ENCODE results near the gene XPA.

XPA gene

DNA sequence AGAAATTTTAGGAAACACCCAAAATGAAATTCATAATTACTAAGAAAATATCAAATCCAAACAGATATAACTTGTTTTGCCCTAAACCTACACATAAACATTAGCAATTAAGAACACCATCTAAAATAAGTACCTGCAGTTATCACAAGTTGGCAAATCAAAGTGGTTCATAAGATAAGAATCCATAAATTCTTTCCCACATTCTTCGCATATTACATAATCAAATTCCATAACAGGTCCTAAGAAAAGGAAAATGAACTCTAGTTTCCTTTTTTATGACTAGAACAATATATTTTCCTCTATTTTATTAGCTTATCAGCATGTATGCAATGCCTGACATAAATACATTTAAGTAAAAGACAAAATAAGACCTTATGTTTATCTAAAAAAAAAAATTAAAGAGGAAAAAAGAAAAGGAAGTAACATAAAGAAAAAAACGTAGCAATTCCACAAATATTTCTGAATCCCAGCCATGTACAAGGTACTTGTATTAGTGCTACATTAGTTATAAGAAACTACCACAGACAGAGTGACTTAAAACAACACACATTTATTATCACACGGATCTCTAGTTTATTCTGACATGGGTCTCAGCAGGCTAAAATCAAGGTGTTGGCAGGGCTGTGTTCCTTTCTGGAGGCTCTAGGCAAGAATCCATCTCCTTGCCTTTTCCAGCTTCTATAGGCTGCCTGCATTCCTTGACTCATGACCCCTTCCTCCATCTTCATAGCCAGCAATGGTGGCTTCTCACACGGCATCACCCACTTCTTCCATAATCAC lies 7.5 kb downstream of the XPA start:
- no peak; the same call in 2 of the 3 replicates for ATAC-seq
- TF ChIP-seq ESRRG (CRISPR knock-in tag; IDR thresholded peaks at IDR 0.05) (no peak), SNAI2 (CRISPR knock-in tag; IDR thresholded peaks at IDR 0.05) (no peak), TOX (CRISPR knock-in tag; IDR thresholded peaks at IDR 0.05; ENCODE audit: borderline replicate concordance) (no peak), BACH2 (CRISPR knock-in tag; IDR thresholded peaks at IDR 0.05; ENCODE audit: borderline replicate concordance) (no peak), TCF4 (CRISPR knock-in tag; IDR thresholded peaks at IDR 0.05; ENCODE audit: borderline replicate concordance) (no peak), ISL1 (CRISPR knock-in tag; IDR thresholded peaks at IDR 0.05) (peak; percentile 66)
- TF ChIP-seq, protein P1, sequence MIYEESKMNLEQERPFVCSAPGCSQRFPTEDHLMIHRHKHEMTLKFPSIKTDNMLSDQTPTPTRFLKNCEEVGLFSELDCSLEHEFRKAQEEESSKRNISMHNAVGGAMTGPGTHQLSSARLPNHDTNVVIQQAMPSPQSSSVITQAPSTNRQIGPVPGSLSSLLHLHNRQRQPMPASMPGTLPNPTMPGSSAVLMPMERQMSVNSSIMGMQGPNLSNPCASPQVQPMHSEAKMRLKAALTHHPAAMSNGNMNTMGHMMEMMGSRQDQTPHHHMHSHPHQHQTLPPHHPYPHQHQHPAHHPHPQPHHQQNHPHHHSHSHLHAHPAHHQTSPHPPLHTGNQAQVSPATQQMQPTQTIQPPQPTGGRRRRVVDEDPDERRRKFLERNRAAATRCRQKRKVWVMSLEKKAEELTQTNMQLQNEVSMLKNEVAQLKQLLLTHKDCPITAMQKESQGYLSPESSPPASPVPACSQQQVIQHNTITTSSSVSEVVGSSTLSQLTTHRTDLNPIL (CRISPR knock-in tag; IDR thresholded peaks at IDR 0.05; ENCODE audit: low read depth): 0 out of 2 replicates have a peak, but pooled peaks have one; percentile 47

DNA sequence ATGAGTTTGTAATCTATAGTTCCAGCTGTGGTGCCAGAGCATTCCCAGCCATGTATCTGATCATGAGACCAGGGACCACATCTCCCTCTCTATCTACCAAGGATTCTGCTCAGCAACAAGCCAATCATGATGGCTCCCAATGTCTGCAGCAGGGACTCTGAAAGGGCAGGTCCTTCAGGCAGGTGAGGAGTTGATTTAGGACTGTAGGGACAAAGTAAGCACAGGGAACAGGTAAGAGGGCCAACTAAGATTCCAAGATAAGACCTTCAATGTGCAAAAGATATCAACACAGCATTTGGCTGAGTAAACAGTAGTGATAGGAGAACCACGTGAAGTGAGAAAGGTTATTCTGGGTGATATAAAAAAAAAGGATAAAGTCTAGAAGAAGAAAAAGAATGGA lies 8.5 kb downstream of the XPA start:
- TF ChIP-seq ARNTL (CRISPR knock-in tag; IDR thresholded peaks at IDR 0.05; ENCODE audit: borderline replicate concordance, low read depth) (no peak), CSDC2 (CRISPR knock-in tag; IDR thresholded peaks at IDR 0.05) (no peak), ZFP30 (CRISPR knock-in tag; IDR thresholded peaks at IDR 0.05) (no peak), ZC3H10 (CRISPR knock-in tag; IDR thresholded peaks at IDR 0.05) (no peak), TCF4 (CRISPR knock-in tag; IDR thresholded peaks at IDR 0.05; ENCODE audit: borderline replicate concordance) (no peak), PPARA (CRISPR knock-in tag; IDR thresholded peaks at IDR 0.05; ENCODE audit: borderline replicate concordance) (no peak), OSR1 (CRISPR knock-in tag; IDR thresholded peaks at IDR 0.05) (no peak), ZNF565 (CRISPR knock-in tag; conservative IDR thresholded peaks at IDR 0.05; ENCODE audit: low read depth) (no peak), BACH2 (CRISPR knock-in tag; IDR thresholded peaks at IDR 0.05; ENCODE audit: borderline replicate concordance) (no peak), SNAI2 (CRISPR knock-in tag; IDR thresholded peaks at IDR 0.05) (no peak), ISL1 (CRISPR knock-in tag; IDR thresholded peaks at IDR 0.05) (no peak), RARB (CRISPR knock-in tag; IDR thresholded peaks at IDR 0.05) (no peak)
- TF ChIP-seq, protein P2, sequence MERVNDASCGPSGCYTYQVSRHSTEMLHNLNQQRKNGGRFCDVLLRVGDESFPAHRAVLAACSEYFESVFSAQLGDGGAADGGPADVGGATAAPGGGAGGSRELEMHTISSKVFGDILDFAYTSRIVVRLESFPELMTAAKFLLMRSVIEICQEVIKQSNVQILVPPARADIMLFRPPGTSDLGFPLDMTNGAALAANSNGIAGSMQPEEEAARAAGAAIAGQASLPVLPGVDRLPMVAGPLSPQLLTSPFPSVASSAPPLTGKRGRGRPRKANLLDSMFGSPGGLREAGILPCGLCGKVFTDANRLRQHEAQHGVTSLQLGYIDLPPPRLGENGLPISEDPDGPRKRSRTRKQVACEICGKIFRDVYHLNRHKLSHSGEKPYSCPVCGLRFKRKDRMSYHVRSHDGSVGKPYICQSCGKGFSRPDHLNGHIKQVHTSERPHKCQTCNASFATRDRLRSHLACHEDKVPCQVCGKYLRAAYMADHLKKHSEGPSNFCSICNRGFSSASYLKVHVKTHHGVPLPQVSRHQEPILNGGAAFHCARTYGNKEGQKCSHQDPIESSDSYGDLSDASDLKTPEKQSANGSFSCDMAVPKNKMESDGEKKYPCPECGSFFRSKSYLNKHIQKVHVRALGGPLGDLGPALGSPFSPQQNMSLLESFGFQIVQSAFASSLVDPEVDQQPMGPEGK (CRISPR knock-in tag; IDR thresholded peaks at IDR 0.05; ENCODE audit: borderline replicate concordance): no peak
- TF ChIP-seq, protein P3, sequence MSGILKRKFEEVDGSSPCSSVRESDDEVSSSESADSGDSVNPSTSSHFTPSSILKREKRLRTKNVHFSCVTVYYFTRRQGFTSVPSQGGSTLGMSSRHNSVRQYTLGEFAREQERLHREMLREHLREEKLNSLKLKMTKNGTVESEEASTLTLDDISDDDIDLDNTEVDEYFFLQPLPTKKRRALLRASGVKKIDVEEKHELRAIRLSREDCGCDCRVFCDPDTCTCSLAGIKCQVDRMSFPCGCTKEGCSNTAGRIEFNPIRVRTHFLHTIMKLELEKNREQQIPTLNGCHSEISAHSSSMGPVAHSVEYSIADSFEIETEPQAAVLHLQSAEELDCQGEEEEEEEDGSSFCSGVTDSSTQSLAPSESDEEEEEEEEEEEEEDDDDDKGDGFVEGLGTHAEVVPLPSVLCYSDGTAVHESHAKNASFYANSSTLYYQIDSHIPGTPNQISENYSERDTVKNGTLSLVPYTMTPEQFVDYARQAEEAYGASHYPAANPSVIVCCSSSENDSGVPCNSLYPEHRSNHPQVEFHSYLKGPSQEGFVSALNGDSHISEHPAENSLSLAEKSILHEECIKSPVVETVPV (CRISPR knock-in tag; IDR thresholded peaks at IDR 0.05): no peak
- ATAC-seq: no peak

DNA sequence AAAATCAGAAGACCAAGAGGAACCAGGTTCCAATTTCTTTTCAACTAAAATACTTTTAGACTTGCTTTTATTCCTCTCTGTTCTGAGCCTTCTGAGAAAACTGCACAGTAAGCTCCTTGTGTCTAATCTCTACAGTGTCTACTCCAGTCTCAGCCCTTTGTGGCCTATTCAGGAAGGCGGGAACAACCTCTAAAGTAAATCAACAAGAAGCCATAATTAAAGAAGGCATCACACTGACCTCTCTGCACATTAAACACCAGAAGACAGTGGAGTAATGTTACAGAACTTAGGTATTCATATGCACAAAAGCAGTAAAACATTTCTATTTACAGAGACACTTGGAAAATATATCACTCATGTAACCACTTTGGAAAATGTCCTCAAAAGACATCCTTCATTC lies 14.9 kb downstream of the XPA start:
- ATAC-seq: no peak
- TF ChIP-seq, protein P4, sequence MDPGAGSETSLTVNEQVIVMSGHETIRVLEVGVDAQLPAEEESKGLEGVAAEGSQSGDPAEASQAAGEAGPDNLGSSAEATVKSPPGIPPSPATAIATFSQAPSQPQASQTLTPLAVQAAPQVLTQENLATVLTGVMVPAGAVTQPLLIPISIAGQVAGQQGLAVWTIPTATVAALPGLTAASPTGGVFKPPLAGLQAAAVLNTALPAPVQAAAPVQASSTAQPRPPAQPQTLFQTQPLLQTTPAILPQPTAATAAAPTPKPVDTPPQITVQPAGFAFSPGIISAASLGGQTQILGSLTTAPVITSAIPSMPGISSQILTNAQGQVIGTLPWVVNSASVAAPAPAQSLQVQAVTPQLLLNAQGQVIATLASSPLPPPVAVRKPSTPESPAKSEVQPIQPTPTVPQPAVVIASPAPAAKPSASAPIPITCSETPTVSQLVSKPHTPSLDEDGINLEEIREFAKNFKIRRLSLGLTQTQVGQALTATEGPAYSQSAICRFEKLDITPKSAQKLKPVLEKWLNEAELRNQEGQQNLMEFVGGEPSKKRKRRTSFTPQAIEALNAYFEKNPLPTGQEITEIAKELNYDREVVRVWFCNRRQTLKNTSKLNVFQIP (CRISPR knock-in tag; IDR thresholded peaks at IDR 0.05; ENCODE audit: borderline replicate concordance, low read depth): no peak
- TF ChIP-seq GLIS3 (CRISPR knock-in tag; IDR thresholded peaks at IDR 0.05): no peak
- TF ChIP-seq, protein P1 (CRISPR knock-in tag; IDR thresholded peaks at IDR 0.05; ENCODE audit: low read depth): no peak
- TF ChIP-seq TOX (CRISPR knock-in tag; IDR thresholded peaks at IDR 0.05; ENCODE audit: borderline replicate concordance): no peak
- TF ChIP-seq OSR1 (CRISPR knock-in tag; IDR thresholded peaks at IDR 0.05): no peak
- TF ChIP-seq, protein P5, sequence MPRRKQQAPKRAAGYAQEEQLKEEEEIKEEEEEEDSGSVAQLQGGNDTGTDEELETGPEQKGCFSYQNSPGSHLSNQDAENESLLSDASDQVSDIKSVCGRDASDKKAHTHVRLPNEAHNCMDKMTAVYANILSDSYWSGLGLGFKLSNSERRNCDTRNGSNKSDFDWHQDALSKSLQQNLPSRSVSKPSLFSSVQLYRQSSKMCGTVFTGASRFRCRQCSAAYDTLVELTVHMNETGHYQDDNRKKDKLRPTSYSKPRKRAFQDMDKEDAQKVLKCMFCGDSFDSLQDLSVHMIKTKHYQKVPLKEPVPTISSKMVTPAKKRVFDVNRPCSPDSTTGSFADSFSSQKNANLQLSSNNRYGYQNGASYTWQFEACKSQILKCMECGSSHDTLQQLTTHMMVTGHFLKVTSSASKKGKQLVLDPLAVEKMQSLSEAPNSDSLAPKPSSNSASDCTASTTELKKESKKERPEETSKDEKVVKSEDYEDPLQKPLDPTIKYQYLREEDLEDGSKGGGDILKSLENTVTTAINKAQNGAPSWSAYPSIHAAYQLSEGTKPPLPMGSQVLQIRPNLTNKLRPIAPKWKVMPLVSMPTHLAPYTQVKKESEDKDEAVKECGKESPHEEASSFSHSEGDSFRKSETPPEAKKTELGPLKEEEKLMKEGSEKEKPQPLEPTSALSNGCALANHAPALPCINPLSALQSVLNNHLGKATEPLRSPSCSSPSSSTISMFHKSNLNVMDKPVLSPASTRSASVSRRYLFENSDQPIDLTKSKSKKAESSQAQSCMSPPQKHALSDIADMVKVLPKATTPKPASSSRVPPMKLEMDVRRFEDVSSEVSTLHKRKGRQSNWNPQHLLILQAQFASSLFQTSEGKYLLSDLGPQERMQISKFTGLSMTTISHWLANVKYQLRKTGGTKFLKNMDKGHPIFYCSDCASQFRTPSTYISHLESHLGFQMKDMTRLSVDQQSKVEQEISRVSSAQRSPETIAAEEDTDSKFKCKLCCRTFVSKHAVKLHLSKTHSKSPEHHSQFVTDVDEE (CRISPR knock-in tag; IDR thresholded peaks at IDR 0.05): no peak
- no peak for TF ChIP-seq PPARA (CRISPR knock-in tag; IDR thresholded peaks at IDR 0.05; ENCODE audit: borderline replicate concordance)
- no peak for TF ChIP-seq ZC3H10 (CRISPR knock-in tag; IDR thresholded peaks at IDR 0.05)
- TF ChIP-seq RARB (CRISPR knock-in tag; IDR thresholded peaks at IDR 0.05): no peak
- TF ChIP-seq TCF4 (CRISPR knock-in tag; IDR thresholded peaks at IDR 0.05; ENCODE audit: borderline replicate concordance): no peak
- TF ChIP-seq ARNTL (CRISPR knock-in tag; IDR thresholded peaks at IDR 0.05; ENCODE audit: borderline replicate concordance, low read depth): no peak
- TF ChIP-seq ZFP30 (CRISPR knock-in tag; IDR thresholded peaks at IDR 0.05): no peak
- TF ChIP-seq ISL1 (CRISPR knock-in tag; IDR thresholded peaks at IDR 0.05): no peak
- no peak for TF ChIP-seq CSDC2 (CRISPR knock-in tag; IDR thresholded peaks at IDR 0.05)

All from SK-N-SH treated with all-trans-retinoic acid at 6 μM for 48 hours (cell line).